Tibial nerve (tissue), 4 donors: ENCODE results near the gene SCTR. TPM values are rescaled to one million over a fixed set of nuclear protein-coding genes. Genes with fewer than 3 reads are reported as not detected.

Source experiments
- DNase-seq, 2 donors: peaks; one replicate each; pipeline ENCODE4 v3.0.0-alpha.2; 2019; ENCODE audit warnings: low spot score in 2 of 2
- H3K27ac ChIP-seq, 4 donors: fragments of 200-600 bp; sonication (generic) in 3 of 4; one replicate each; pipeline ENCODE4 v1.5.1; 2017 to 2019; ENCODE audit warnings: mild to moderate bottlenecking in 1 of 4
- H3K27me3 ChIP-seq, 2 donors: fragments of 200-600 bp; sonication (generic) in 1 of 2; one replicate each; pipeline versions ENCODE4 v1.5.1 to v1.6.0; 2017 to 2019
- H3K36me3 ChIP-seq, 3 donors: fragments of 200-600 bp; sonication (generic); one replicate each; pipeline ENCODE4 v1.5.1; 2018 to 2019
- H3K4me1 ChIP-seq, 4 donors: fragments of 200-600 bp; sonication (generic) in 3 of 4; one replicate each; pipeline ENCODE4 v1.5.1; 2017 to 2019
- H3K4me3 ChIP-seq, 4 donors: fragments of 200-600 bp; sonication (generic) in 3 of 4; one replicate each; pipeline ENCODE4 v1.5.1; 2017 to 2019; ENCODE audit warnings: mild to moderate bottlenecking in 1 of 4, moderate library complexity in 1 of 4
- H3K9me3 ChIP-seq, 4 donors: fragments of 200-600 bp; sonication (generic) in 3 of 4; one replicate each; pipeline ENCODE4 v1.5.1; 2017 to 2019
- EP300 ChIP-seq, 2 donors: sonication (generic); formaldehyde crosslinking; IDR thresholded peaks; one replicate each; pipeline ENCODE4 v1.6.1; 2017; ENCODE audit warnings: antibody characterized with exemption in 2 of 2, mild to moderate bottlenecking in 1 of 2
- POLR2A ChIP-seq, 2 donors: fragments of 450-650 bp; IDR thresholded peaks; one replicate each; pipeline ENCODE4 v1.6.1; 2017; ENCODE audit warnings: antibody characterized with exemption in 2 of 2, mild to moderate bottlenecking in 2 of 2, moderate library complexity in 2 of 2
- WGBS, 2 donors: methylation state at CpG; one replicate each; pipeline ENCODE4 v1.1.5; 2018; 5-methylcytosine and 5-hydroxymethylcytosine counted together
- total RNA-seq, 4 donors: library from RNA; depleted of rRNA; stranded (reverse); fragments of >200 nt; gene quantifications; one replicate each; pipeline ENCODE4 v1.1.0, GENCODE V29; 2016
- TF ChIP-seq, protein P1 (sequence below), 5 experiments: fragments of 200-600 bp in 3 of 5; fragments of 450-650 bp in 2 of 5; sonication (generic) in 3 of 5; IDR thresholded peaks; one replicate each; pipeline ENCODE4 v1.5.1; 2016 to 2019; ENCODE audit warnings: antibody characterized with exemption in 5 of 5, mild to moderate bottlenecking in 3 of 5, moderate library complexity in 2 of 5

The SCTR gene
- total RNA-seq, 4 donors from 2014 or later, result not detected

- no peak for TF ChIP-seq POLR2A (IDR thresholded peaks at IDR 0.05)
- TF ChIP-seq, protein P1, sequence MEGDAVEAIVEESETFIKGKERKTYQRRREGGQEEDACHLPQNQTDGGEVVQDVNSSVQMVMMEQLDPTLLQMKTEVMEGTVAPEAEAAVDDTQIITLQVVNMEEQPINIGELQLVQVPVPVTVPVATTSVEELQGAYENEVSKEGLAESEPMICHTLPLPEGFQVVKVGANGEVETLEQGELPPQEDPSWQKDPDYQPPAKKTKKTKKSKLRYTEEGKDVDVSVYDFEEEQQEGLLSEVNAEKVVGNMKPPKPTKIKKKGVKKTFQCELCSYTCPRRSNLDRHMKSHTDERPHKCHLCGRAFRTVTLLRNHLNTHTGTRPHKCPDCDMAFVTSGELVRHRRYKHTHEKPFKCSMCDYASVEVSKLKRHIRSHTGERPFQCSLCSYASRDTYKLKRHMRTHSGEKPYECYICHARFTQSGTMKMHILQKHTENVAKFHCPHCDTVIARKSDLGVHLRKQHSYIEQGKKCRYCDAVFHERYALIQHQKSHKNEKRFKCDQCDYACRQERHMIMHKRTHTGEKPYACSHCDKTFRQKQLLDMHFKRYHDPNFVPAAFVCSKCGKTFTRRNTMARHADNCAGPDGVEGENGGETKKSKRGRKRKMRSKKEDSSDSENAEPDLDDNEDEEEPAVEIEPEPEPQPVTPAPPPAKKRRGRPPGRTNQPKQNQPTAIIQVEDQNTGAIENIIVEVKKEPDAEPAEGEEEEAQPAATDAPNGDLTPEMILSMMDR (IDR thresholded peaks at IDR 0.05), result no peak
- TF ChIP-seq EP300 (IDR thresholded peaks at IDR 0.05), result no peak
- H3K9me3 ChIP-seq, result peaks cover 0 to 17% (median 0%) of the 10 kb centered on the region in 4 donors
- peaks cover 0 to 10% (median 0%) of the 10 kb centered on the region in 4 donors for H3K4me1 ChIP-seq
- WGBS, 2 donors, result 81 to 82% methylated on average over 2 of the region's 2 CpGs
- peaks cover 0 to 24% of the 10 kb centered on the region in 2 donors for H3K27me3 ChIP-seq
- H3K4me3 ChIP-seq, result no peak overlapping the region
- H3K36me3 ChIP-seq, result no peaks in the 10 kb centered on the region
- no peak overlapping the region for H3K27ac ChIP-seq
- DNase-seq, result no peak
These were observed 3.7 kb upstream of the SCTR start for GRCh38 chr2:119527999-119528398.

GRCh38 chr2:119525614-119526013, 1.3 kb upstream of the SCTR start:
- H3K36me3 ChIP-seq, result no peaks in the 10 kb centered on the region
- peaks cover 0 to 36% of the 10 kb centered on the region in 2 donors for H3K27me3 ChIP-seq
- peaks cover 0 to 10% (median 0%) of the 10 kb centered on the region in 4 donors for H3K4me1 ChIP-seq
- H3K9me3 ChIP-seq, result no peaks in the 10 kb centered on the region
- WGBS, 2 donors, result 68 to 73% methylated on average over 4 of the region's 4 CpGs
- no peak overlapping the region for H3K27ac ChIP-seq
- TF ChIP-seq, protein P1 (IDR thresholded peaks at IDR 0.05), result no peak
- TF ChIP-seq POLR2A (IDR thresholded peaks at IDR 0.05) (no peak), EP300 (IDR thresholded peaks at IDR 0.05) (no peak)
- DNase-seq, result no peak
- H3K4me3 ChIP-seq, result no peak overlapping the region

- no peak for DNase-seq
- Histone ChIP-seq H3K9me3 (no peaks in the 10 kb centered on the region), H3K27me3 (peaks cover 0 to 36% of the 10 kb centered on the region in 2 donors), H3K4me3 (no peak overlapping the region), H3K36me3 (no peaks in the 10 kb centered on the region), H3K27ac (no peak overlapping the region), H3K4me1 (peaks cover 0 to 10% (median 0%) of the 10 kb centered on the region in 4 donors)
- no peak for TF ChIP-seq EP300 (IDR thresholded peaks at IDR 0.05)
- TF ChIP-seq POLR2A (IDR thresholded peaks at IDR 0.05), result no peak
- TF ChIP-seq, protein P1 (IDR thresholded peaks at IDR 0.05), result no peak
- WGBS, 2 donors, result 6 to 10% methylated on average over 21 of the region's 21 CpGs
These were observed 816 bp downstream of the SCTR start for GRCh38 chr2:119523383-119523951.

DNA sequence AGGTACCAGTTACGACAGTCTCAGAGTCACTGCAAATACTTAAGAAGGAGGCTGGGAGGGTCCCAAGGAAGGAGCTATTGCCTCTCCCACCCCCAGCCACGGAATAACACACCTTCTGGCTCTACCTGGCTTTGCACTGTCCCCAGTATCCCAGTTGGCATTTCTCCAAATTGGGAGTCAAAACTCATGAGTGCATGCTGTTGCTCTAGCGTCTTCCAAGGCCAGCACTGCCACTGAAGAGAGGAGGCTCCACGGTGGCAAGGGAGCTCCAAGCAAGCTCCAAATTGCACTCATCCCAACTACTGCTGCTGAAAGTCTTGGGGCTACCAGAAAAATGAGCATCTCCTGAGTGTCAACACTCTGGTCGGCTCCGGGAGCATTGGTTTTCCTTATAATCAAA, 1.6 kb downstream of the SCTR start:
- 58 to 76% methylated on average over 6 of the region's 6 CpGs for WGBS, 2 donors
- Histone ChIP-seq H3K4me3 (no peak overlapping the region), H3K27ac (no peak overlapping the region), H3K36me3 (no peaks in the 10 kb centered on the region), H3K4me1 (peaks cover 0 to 10% (median 0%) of the 10 kb centered on the region in 4 donors), H3K27me3 (peaks cover 0 to 36% of the 10 kb centered on the region in 2 donors), H3K9me3 (no peaks in the 10 kb centered on the region)
- TF ChIP-seq, protein P1 (IDR thresholded peaks at IDR 0.05), result no peak
- TF ChIP-seq POLR2A (IDR thresholded peaks at IDR 0.05), result no peak
- no peak for TF ChIP-seq EP300 (IDR thresholded peaks at IDR 0.05)
- DNase-seq, result no peak

- Histone ChIP-seq H3K27me3 (peaks cover 0 to 36% of the 10 kb centered on the region in 2 donors), H3K36me3 (no peaks in the 10 kb centered on the region), H3K4me1 (peaks cover 0 to 10% (median 0%) of the 10 kb centered on the region in 4 donors), H3K27ac (no peak overlapping the region), H3K4me3 (no peak overlapping the region), H3K9me3 (peaks cover 0 to 3% (median 0%) of the 10 kb centered on the region in 4 donors)
- TF ChIP-seq POLR2A (IDR thresholded peaks at IDR 0.05), result no peak
- TF ChIP-seq, protein P1 (IDR thresholded peaks at IDR 0.05), result no peak
- TF ChIP-seq EP300 (IDR thresholded peaks at IDR 0.05), result no peak
- no peak for DNase-seq
- WGBS, 2 donors, result 63 to 65% methylated on average over 11 of the region's 11 CpGs
These were observed 2.7 kb downstream of the SCTR start for GRCh38 chr2:119521433-119522050.
